Inferior parietal cortex (tissue), 1 donor: ENCODE data around the gene FNIP2.

Experiments used
- DNase-seq: peaks from one replicate; pipeline ENCODE4 v3.0.0-alpha.2; 2016; ENCODE audit errors: extremely low spot score

Gene FNIP2

DNA sequence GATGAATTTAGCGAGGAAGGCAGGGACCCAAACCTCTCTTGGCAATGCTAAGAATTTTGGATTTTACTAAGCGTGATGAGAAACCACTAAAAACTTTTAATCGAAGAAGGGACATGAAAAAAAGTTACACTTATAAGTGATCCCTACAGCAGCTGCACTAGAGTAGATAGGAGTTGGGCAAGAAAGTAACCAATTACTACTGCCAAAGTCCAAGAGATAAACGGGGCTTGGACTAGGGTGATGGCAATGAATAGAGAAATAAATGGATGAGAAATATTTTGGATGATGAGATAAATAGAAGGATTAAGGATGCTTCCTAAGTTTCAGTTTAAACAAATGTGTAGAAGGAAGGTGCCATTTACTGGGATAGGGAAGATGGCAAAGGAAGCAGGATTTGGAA lies 6.3 kb upstream of the FNIP2 start:
- no peak for DNase-seq

DNA sequence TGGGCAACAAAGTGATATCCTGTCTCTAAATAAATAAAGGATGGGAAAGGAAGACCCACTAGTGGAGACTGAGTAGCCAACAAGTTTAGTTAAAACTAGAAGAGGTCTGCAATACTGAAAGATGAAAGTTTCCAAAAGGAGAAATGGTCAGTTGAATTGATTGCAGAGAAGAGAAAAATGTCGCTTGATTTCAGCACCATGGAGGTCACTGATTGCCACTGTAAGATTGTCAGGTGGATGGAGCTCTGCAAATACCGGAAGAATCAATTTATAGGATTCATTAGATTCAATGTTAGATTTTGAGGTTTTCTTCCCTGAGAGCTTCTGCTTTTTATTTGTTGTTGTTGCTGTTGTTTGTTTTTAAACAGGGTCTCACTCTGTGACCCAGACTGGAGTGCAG lies 5.4 kb upstream of the FNIP2 start:
- no peak for DNase-seq

GRCh38 chr4:158766434-158767044 lies 2.3 kb upstream of the FNIP2 start:
- no peak for DNase-seq

- peak; percentile 8 for DNase-seq
Observed at GRCh38 chr4:158767451-158767850, 1.4 kb upstream of the FNIP2 start.

DNA sequence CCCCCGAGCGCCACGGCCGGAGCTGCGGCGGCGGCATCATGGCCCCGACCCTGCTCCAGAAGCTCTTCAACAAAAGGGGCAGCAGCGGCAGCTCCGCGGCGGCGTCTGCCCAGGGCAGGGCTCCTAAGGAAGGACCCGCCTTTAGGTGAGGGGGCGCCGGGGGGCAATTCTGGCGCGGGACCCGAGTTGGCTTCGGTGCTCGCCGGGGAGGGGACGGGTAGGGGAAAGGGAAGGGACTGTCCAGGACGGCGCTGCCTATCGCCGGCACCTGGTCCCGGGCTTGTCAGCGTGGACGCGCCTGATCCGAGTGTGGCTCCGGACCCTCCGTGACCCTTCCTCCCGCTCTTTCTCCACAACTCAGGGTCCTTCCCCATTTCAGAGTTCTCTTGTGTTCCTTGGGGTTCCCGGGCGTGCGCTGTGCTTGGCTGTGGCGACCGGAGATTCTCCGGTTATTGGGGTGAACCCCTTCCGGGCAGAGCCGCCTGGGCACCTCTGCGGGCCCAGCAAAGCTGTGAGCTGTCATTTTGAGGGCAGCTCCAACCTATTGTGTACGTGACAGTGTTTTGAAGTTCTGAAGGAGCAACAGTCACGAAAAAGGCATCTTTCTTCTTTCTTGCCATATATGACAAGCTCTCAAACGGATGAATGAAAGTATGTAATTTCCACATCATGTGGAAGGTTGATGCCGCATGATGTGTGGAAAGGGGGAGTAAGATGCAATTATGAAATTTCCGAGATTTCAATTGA lies 522 bp downstream of the FNIP2 start:
- DNase-seq: peak; percentile 35

- peak; percentile 14 for DNase-seq
Observed at GRCh38 chr4:158770671-158771070, 1.8 kb downstream of the FNIP2 start.

DNA sequence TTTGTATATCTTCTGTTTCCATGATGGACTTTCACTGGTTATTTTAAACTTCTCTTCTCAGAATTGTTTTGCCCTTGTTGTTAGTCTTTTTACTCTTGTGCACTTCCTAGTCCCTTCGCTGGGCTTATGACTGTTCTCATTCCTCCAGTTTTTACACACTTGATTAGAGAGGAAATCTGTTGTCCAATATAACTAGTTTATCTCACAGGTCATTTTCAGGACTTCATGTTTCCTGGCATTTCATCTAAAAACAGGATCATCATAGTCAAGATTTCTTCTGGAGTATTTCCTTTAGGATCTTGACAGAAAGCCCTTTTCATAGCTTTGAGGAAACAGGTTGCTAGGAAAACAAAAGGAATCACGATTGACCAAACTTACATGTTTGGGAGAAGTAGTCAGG lies 3.0 kb downstream of the FNIP2 start:
- no peak for DNase-seq

GRCh38 chr4:158775091-158775651 lies 6.3 kb downstream of the FNIP2 start:
- peak; percentile 66 for DNase-seq

- DNase-seq: no peak
Observed at GRCh38 chr4:158776106-158776505, 7.3 kb downstream of the FNIP2 start.

- no peak for DNase-seq
Observed at GRCh38 chr4:158777423-158778155, 8.8 kb downstream of the FNIP2 start.

DNA sequence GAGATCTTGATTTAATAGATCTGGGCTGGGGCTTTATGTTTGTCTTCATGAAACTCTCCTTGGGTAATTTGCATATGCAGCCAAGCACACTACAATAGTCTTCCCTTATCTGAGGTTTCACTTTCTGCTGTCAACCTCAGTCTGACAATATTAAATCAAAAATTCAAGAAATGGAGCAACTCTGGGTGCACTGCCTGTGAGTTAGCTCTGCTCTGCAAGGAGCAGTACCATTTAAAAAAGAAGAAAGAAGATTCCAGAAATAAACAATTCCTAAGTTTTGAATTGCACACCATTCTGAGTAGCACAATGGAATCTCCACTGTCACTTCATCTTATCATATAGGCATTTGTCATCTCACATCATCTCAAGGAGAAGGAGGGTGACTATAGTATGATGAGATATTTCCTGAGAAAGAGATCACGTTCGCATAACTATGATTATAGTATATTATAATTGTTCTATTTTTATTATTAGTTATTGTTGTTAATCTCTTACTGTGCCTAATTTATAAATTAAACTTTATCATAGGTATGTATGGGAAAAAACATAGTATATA lies 9.4 kb downstream of the FNIP2 start:
- no peak for DNase-seq

DNA sequence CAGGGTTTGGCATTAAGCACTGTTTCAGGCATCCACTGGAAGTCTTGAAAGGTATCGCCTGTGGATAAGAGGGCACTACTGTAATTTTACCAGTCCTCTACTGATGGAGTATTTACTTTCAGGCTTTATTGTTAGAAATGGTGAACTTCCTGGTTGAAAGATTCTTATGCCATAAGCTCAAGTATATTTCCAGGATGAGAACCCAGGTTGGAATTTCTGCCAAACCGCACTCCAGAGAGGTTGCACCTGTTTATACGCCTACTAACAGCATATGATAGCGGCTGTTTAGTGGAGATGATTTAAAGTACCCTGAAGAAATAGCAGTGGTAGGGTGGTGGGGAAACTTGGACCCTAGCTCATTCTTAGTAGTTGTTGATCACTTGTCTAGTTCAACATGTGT lies 9.9 kb downstream of the FNIP2 start:
- no peak for DNase-seq

DNA sequence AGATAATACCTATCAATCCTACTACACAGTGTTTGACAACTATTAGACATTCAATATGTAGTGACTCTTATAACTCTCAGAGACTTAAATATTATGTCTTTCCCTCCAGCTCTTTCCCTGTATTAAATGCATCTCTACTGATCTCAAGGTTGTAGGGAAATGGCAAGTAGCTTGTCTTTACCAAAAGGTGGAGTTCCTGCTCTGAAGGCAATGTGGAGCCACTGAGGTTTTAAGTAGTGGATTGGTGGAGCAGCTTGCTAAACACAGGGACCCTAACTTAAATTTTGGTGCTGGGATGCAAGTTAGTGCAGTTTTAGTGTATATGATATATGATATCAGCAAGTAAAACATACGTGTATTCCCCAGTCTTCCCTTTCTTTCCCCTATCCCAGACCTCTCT lies 13.1 kb downstream of the FNIP2 start:
- no peak for DNase-seq

DNA sequence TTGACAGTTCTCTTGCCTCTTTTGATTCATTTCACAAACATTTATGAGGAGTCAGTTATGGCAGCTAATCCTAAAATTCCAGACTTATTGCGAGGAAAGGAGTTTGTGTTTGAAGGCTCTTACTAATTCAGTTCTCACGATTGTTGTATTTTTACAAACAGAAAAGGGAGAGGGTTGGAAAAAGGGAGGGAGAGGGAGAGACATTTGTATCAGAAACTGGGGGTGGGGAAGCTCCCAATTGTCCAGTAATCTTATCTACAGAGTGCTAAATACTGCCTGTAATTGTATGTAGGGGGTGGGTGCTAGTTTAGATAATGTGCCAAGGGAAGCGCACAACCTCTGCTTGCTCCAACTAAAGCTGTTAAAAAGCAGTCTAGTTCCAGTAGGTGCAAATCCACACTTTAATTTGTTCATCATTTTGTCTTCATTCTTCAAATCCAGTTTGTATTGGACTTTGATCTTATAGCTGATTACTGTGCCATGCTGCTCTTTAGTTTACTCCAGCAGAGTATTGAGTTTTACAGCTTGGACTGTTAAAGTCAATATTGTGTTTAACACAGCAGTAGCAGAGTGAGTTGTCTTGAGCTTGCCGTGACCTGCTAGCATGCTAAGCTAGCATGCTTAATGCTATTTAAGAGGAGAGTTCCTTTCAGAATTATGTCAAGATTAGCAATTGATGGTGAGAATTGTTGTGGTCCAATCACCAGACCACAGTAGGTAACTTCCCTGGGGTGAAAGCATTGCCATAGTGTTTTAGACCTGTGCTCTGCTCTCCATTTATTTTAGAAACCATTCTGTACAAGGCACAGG lies 13.9 kb downstream of the FNIP2 start:
- DNase-seq: no peak

- DNase-seq: no peak
Observed at GRCh38 chr4:158783785-158784184, 15.0 kb downstream of the FNIP2 start.

DNA sequence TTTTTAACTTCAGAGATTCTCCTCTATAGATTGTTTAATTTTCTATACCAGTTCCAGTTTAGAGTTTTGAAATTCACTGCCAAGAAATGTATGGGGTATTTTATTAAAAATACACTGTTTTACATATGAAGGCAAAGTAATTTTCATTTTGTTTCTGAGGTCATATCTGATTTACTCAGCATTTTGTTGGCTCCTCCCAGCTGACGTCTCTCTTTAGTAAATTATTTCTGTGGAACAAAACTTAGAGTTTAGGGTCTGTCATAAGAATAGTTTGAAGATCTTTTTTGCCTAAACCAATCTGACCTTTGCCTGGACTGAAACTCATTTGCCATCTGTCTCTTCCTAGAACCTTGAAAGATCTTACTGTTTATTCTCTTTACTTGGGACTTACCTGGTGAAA lies 16.9 kb downstream of the FNIP2 start:
- DNase-seq: no peak

DNA sequence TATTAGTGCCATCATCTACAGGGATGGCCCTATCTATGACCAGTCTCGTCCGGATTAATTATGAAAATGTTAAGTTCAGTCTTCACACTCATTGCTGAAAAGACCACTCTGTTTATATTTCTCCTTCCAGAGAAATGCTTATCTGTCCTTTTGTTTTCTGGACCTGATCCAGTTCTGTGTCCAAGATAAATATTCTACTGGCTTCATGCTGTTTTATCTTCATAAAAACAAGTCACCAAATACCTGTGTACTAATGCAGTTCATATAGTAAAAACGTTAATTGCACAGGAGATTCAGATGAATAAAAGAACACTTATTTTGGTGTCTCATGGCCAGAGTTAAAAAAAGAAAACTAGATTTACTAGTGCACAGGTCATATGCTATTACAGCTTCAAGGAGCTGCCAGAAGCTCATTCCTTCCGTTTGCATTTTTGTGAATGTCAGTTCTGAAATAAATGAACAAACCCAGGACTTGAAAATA lies 17.3 kb downstream of the FNIP2 start:
- peak; percentile 24 for DNase-seq

GRCh38 chr4:158786955-158787354 lies 18.1 kb downstream of the FNIP2 start:
- no peak for DNase-seq

DNA sequence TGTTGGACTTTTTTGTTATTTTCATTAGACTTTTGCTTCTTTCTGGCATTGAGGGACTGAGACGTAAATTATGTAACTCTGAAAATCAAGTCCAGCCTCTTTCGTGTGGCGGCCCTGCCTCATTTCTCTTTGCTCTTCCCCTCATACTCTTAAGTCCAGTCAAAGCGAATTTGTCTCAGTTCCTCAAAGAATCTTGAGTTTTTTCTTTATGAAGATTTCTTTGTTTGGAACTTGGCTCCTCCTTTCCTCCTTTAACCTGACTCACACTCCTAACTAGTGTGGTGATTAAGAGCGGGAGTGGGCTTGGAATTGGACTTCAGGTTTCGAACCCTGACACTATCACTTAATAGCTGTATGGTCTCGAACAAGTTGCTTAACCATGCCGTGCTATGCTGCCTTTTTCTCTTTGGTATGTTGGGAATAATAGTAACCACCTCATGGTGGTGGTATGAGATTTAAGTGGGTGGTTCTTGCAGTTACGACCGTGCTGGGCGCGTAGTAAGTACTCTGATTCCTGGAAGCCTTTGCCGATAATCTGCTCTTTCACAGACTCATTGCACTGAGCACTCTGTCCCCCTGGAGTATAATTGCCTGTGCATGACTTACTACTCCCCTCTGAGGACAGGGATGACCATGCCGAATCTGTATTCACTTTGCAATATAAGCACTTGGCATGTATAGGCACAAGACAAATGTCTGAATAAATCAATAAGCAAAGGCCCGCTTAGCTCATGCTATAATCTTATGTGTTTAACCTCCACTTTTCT lies 19.1 kb downstream of the FNIP2 start:
- no peak for DNase-seq

- DNase-seq: no peak
Observed at GRCh38 chr4:158788516-158788915, 19.7 kb downstream of the FNIP2 start.

- no peak for DNase-seq
Observed at GRCh38 chr4:158789853-158790252, 21.0 kb downstream of the FNIP2 start.
